Measurements from ENCODE around the gene GPRC5A.

Gene GPRC5A

GRCh38 chr12:12945591-12945990 is 54.2 kb downstream of the GPRC5A start:
- no peak for DNase-seq (ENCODE audit: low read depth)
- in situ Hi-C loops (cut with HindIII; ENCODE audit: low sequenced_read_pairs) = no loop called here
- TF ChIP-seq CTCF (IDR thresholded peaks at IDR 0.05; ENCODE audit: low read depth, low read length, missing control alignments) = no peak
- no peak overlapping the region for H3K4me3 ChIP-seq (ENCODE audit: low read depth, low read length)

- DNase-seq (ENCODE audit: low read depth) = no peak
- TF ChIP-seq CTCF (IDR thresholded peaks at IDR 0.05; ENCODE audit: low read depth, low read length, missing control alignments) = no peak
- in situ Hi-C loops (cut with HindIII; ENCODE audit: low sequenced_read_pairs) = no loop called here
- H3K4me3 ChIP-seq (ENCODE audit: low read depth, low read length) = no peak overlapping the region
These were observed 55.5 kb downstream of the GPRC5A start for GRCh38 chr12:12946686-12947355.

GRCh38 chr12:12947902-12948301 is 56.5 kb downstream of the GPRC5A start:
- no peak for TF ChIP-seq CTCF (IDR thresholded peaks at IDR 0.05; ENCODE audit: low read depth, low read length, missing control alignments)
- H3K4me3 ChIP-seq (ENCODE audit: low read depth, low read length) = no peak overlapping the region
- in situ Hi-C loops (cut with HindIII; ENCODE audit: low sequenced_read_pairs) = no loop called here
- no peak for DNase-seq (ENCODE audit: low read depth)

GRCh38 chr12:12951504-12951903 is 60.1 kb downstream of the GPRC5A start:
- in situ Hi-C loops (cut with HindIII; ENCODE audit: low sequenced_read_pairs) = no loop called here
- DNase-seq (ENCODE audit: low read depth) = no peak
- H3K4me3 ChIP-seq (ENCODE audit: low read depth, low read length) = no peak overlapping the region
- TF ChIP-seq CTCF (IDR thresholded peaks at IDR 0.05; ENCODE audit: low read depth, low read length, missing control alignments) = no peak

GRCh38 chr12:12952036-12952435 is 60.7 kb downstream of the GPRC5A start, which contains the start of gene GPRC5D:
Gene GPRC5D, minus strand, starts transcription at chr12:12952170. Its CDS starts 1,786 bp downstream, at chr12:12950384.
- no peak for TF ChIP-seq CTCF (IDR thresholded peaks at IDR 0.05; ENCODE audit: low read depth, low read length, missing control alignments)
- in situ Hi-C loops (cut with HindIII; ENCODE audit: low sequenced_read_pairs) = no loop called here

GRCh38 chr12:12954356-12954755 is 63.0 kb downstream of the GPRC5A start:
- in situ Hi-C loops (cut with HindIII; ENCODE audit: low sequenced_read_pairs) = no loop called here
- DNase-seq (ENCODE audit: low read depth) = no peak
- TF ChIP-seq CTCF (IDR thresholded peaks at IDR 0.05; ENCODE audit: low read depth, low read length, missing control alignments) = no peak
- H3K4me3 ChIP-seq (ENCODE audit: low read depth, low read length) = no peak overlapping the region

More at GRCh38 chr12:12952036-12952435, 60.7 kb downstream of the GPRC5A start, which contains the start of gene GPRC5D:
- H3K4me3 ChIP-seq (ENCODE audit: low read depth, low read length) = no peak within 1 kb of the TSS
- no peak for DNase-seq (ENCODE audit: low read depth)

Measured in astrocyte of the cerebellum (primary cell).